Measurements from ENCODE around the gene MTUS2. TPM values are rescaled to one million over a fixed set of nuclear protein-coding genes. Genes with fewer than 3 reads are reported as not detected.

Gene MTUS2
- total and polyA plus RNA-seq, 2 of the 8 experiments (the other 6 are each of a cell fraction or from before 2014, with no cell fraction given) = 0.18 to 0.80 TPM

DNA sequence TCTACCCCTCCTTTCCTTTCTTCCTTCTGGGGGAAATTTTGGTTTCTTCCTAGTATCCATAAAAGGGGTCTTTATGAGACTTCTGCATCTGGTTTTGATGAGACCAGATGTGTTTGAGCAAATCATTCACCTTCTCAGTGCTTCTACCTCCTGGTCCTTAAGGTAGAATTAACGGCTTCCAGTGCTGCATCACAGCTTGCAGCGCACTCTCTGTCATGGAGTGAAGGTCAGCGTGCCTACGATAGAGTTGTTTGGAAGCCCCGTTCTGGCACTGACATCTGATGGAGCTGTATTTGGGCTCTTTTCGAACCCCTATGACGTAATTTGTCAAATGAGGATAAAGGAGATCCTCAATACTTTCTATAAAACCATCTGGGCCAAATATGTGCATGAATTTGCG lies 164.2 kb downstream of the MTUS2 start (continued):
- no peak for TF ChIP-seq KDM1A (IDR thresholded peaks at IDR 0.05; ENCODE audit: borderline replicate concordance, low read length)
- TF ChIP-seq, protein P1, sequence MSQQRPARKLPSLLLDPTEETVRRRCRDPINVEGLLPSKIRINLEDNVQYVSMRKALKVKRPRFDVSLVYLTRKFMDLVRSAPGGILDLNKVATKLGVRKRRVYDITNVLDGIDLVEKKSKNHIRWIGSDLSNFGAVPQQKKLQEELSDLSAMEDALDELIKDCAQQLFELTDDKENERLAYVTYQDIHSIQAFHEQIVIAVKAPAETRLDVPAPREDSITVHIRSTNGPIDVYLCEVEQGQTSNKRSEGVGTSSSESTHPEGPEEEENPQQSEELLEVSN (IDR thresholded peaks at IDR 0.05) = no peak
